ENCODE results near the gene UMAD1.

Gene UMAD1

GRCh38 chr7:7720193-7720592, 79.6 kb downstream of the UMAD1 start:
- no peak for DNase-seq (ENCODE audit: low read depth in 2 of 2, low spot score in 1 of 2)

GRCh38 chr7:7720750-7721621, 80.4 kb downstream of the UMAD1 start:
- DNase-seq (ENCODE audit: low read depth in 2 of 2, low spot score in 1 of 2) = no peak

- DNase-seq (ENCODE audit: low read depth in 2 of 2, low spot score in 1 of 2) = no peak
Measured at GRCh38 chr7:7731732-7732131, 91.2 kb downstream of the UMAD1 start.

GRCh38 chr7:7732621-7733281, 92.2 kb downstream of the UMAD1 start:
- no peak for DNase-seq (ENCODE audit: low read depth in 2 of 2, low spot score in 1 of 2)

- DNase-seq (ENCODE audit: low read depth in 2 of 2, low spot score in 1 of 2) = no peak
Measured at GRCh38 chr7:7736671-7737070, 96.1 kb downstream of the UMAD1 start.

- DNase-seq (ENCODE audit: low read depth in 2 of 2, low spot score in 1 of 2) = no peak
Measured at GRCh38 chr7:7737674-7738073, 97.1 kb downstream of the UMAD1 start.

- DNase-seq (ENCODE audit: low read depth in 2 of 2, low spot score in 1 of 2) = no peak
Measured at GRCh38 chr7:7738177-7738576, 97.6 kb downstream of the UMAD1 start.

GRCh38 chr7:7738622-7739021, 98.1 kb downstream of the UMAD1 start:
- no peak for DNase-seq (ENCODE audit: low read depth in 2 of 2, low spot score in 1 of 2)

- DNase-seq (ENCODE audit: low read depth in 2 of 2, low spot score in 1 of 2) = no peak
Measured at GRCh38 chr7:7739204-7740036, 98.9 kb downstream of the UMAD1 start.

GRCh38 chr7:7740037-7740355, 99.4 kb downstream of the UMAD1 start:
- no peak for DNase-seq (ENCODE audit: low read depth in 2 of 2, low spot score in 1 of 2)

- DNase-seq (ENCODE audit: low read depth in 2 of 2, low spot score in 1 of 2) = no peak
Measured at GRCh38 chr7:7742223-7742622, 101.7 kb downstream of the UMAD1 start.

- no peak for DNase-seq (ENCODE audit: low read depth in 2 of 2, low spot score in 1 of 2)
Measured at GRCh38 chr7:7745258-7745657, 104.7 kb downstream of the UMAD1 start.

- no peak for DNase-seq (ENCODE audit: low read depth in 2 of 2, low spot score in 1 of 2)
Measured at GRCh38 chr7:7745966-7746365, 105.4 kb downstream of the UMAD1 start.

- DNase-seq (ENCODE audit: low read depth in 2 of 2, low spot score in 1 of 2) = no peak
Measured at GRCh38 chr7:7746458-7746857, 105.9 kb downstream of the UMAD1 start.

GRCh38 chr7:7750571-7751242, 110.2 kb downstream of the UMAD1 start:
- no peak for DNase-seq (ENCODE audit: low read depth in 2 of 2, low spot score in 1 of 2)

GRCh38 chr7:7751243-7752092, 110.9 kb downstream of the UMAD1 start:
- no peak for DNase-seq (ENCODE audit: low read depth in 2 of 2, low spot score in 1 of 2)

- no peak for DNase-seq (ENCODE audit: low read depth in 2 of 2, low spot score in 1 of 2)
Measured at GRCh38 chr7:7756577-7756976, 116.0 kb downstream of the UMAD1 start.

GRCh38 chr7:7757576-7757975, 117.0 kb downstream of the UMAD1 start:
- DNase-seq (ENCODE audit: low read depth in 2 of 2, low spot score in 1 of 2) = no peak

- DNase-seq (ENCODE audit: low read depth in 2 of 2, low spot score in 1 of 2) = no peak
Measured at GRCh38 chr7:7761340-7761973, 120.9 kb downstream of the UMAD1 start.
